HUES48 (cell line): ENCODE data around the gene SHC3.

ENCODE experiments used
- H3K27ac ChIP-seq: one replicate; pipeline ENCODE4 v1.7.0; 2013; ENCODE audit warnings: low read depth, low read length, inconsistent platforms
- H3K27me3 ChIP-seq: 2 replicates; pipeline ENCODE4 v1.6.1; 2013; ENCODE audit warnings: mild to moderate bottlenecking, low read length; ENCODE audit not compliant: control insufficient read depth, insufficient read depth
- H3K36me3 ChIP-seq: 2 replicates; pipeline ENCODE4 v1.6.1; 2013; ENCODE audit warnings: low read length; ENCODE audit not compliant: control insufficient read depth, insufficient read depth
- H3K4me1 ChIP-seq: 2 replicates; pipeline ENCODE4 v1.6.1; 2013; ENCODE audit warnings: mild to moderate bottlenecking, low read length; ENCODE audit not compliant: control insufficient read depth, insufficient read depth
- H3K4me3 ChIP-seq: 2 replicates; pipeline ENCODE4 v1.5.1; 2013; ENCODE audit warnings: mild to moderate bottlenecking, low read depth, low read length
- H3K9ac ChIP-seq: 2 replicates; pipeline ENCODE4 v1.6.1; 2013; ENCODE audit warnings: mild to moderate bottlenecking, low read depth, low read length, moderate library complexity
- H3K9me3 ChIP-seq: 2 replicates; pipeline ENCODE4 v1.6.1; 2013; ENCODE audit warnings: low read length; ENCODE audit not compliant: control insufficient read depth, insufficient read depth

Gene SHC3

DNA sequence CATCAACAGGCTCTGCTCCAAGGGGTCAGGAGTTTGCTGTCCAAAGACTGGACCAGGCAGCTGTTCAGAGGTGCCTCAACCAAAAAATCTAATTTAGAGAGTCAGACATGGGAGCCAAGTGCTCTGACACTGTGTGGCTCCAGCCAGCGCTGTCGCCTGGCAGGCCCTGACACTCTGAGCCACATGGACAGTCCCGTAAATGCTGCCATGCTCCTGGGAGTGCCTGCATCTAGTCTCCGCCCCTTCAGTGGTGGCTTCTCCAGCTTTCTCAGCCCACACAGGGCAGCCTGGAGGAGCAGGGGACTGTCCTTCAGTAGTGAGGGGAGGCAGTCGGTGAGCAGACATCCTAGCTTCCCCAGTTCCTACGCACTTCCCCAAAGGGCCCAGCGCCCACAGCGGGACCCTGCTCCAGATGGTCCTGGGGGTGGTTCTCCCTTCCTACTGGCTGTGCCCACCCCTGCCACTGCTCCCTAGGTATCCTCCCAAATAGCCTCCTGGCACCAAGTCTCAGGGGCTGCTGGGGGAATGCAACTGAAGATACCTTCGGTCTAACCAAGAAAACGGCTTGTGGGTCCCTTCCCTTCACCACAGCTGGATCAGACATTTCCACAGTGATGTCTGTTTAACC, 72.3 kb downstream of the SHC3 start:
- Histone ChIP-seq H3K36me3 (no peaks in the 10 kb centered on the region), H3K27me3 (no peaks in the 10 kb centered on the region), H3K4me1 (no peaks in the 10 kb centered on the region), H3K9ac (no peak overlapping the region), H3K27ac (no peak overlapping the region), H3K4me3 (no peak overlapping the region), H3K9me3 (peaks cover 11% of the 10 kb centered on the region)

GRCh38 chr9:89104821-89105220, 73.8 kb downstream of the SHC3 start:
- no peaks in the 10 kb centered on the region for H3K27me3 ChIP-seq
- H3K4me1 ChIP-seq, result no peaks in the 10 kb centered on the region
- H3K27ac ChIP-seq, result no peak overlapping the region
- no peak overlapping the region for H3K9ac ChIP-seq
- H3K9me3 ChIP-seq, result peaks cover 5% of the 10 kb centered on the region
- no peak overlapping the region for H3K4me3 ChIP-seq
- no peaks in the 10 kb centered on the region for H3K36me3 ChIP-seq

DNA sequence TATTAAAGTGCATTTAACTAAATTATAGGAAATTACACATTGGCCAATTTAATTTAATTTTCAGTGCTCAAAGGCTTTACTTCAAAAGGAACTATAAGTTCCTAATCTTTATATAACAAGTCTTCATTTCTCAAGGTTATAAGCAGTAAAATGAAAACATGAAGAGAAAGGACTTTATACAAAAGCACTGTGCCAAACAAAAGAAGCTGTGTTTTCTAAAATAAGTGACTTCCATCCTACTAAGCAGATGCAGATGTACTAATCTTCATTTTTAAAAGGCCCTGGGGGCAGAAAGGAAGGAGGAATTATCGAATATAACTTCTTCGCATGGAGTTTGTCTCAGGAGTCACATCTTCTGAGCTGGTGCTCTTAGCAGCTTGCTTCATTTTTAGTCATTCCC, 81.4 kb downstream of the SHC3 start:
- Histone ChIP-seq H3K27ac (no peak overlapping the region), H3K4me3 (no peak overlapping the region), H3K27me3 (no peaks in the 10 kb centered on the region), H3K36me3 (no peaks in the 10 kb centered on the region), H3K4me1 (no peaks in the 10 kb centered on the region), H3K9ac (no peak overlapping the region), H3K9me3 (no peaks in the 10 kb centered on the region)

DNA sequence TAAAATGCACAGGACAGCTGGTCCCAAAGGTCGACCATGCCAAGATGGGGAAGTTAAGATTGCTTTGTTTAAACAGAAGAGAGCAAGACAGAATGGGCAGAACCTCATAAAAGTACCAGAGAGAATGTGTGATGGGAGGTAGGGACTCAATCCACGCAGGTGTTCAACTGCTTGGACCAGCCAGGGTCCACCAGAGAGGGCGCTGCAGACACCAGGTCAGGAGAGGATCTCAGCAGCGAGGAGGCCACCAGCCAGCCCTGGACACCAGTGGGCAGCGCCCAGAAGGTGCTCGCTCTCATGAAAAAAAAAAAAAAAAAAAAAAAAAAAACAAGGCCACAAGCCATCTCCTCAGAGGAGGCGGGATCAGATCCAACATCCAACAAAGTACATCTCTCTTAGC, 81.8 kb downstream of the SHC3 start:
- H3K4me1 ChIP-seq, result no peaks in the 10 kb centered on the region
- H3K9me3 ChIP-seq, result no peaks in the 10 kb centered on the region
- H3K36me3 ChIP-seq, result no peaks in the 10 kb centered on the region

GRCh38 chr9:89095761-89096528, 82.7 kb downstream of the SHC3 start:
- no peaks in the 10 kb centered on the region for H3K36me3 ChIP-seq
- no peak overlapping the region for H3K9ac ChIP-seq
- no peak overlapping the region for H3K4me3 ChIP-seq
- no peaks in the 10 kb centered on the region for H3K4me1 ChIP-seq
- H3K27ac ChIP-seq, result no peak overlapping the region
- H3K27me3 ChIP-seq, result no peaks in the 10 kb centered on the region
- no peaks in the 10 kb centered on the region for H3K9me3 ChIP-seq

More for the DNA sequence above, 81.8 kb downstream of the SHC3 start:
- no peak overlapping the region for H3K27ac ChIP-seq
- no peak overlapping the region for H3K4me3 ChIP-seq
- H3K9ac ChIP-seq, result no peak overlapping the region
- no peaks in the 10 kb centered on the region for H3K27me3 ChIP-seq

DNA sequence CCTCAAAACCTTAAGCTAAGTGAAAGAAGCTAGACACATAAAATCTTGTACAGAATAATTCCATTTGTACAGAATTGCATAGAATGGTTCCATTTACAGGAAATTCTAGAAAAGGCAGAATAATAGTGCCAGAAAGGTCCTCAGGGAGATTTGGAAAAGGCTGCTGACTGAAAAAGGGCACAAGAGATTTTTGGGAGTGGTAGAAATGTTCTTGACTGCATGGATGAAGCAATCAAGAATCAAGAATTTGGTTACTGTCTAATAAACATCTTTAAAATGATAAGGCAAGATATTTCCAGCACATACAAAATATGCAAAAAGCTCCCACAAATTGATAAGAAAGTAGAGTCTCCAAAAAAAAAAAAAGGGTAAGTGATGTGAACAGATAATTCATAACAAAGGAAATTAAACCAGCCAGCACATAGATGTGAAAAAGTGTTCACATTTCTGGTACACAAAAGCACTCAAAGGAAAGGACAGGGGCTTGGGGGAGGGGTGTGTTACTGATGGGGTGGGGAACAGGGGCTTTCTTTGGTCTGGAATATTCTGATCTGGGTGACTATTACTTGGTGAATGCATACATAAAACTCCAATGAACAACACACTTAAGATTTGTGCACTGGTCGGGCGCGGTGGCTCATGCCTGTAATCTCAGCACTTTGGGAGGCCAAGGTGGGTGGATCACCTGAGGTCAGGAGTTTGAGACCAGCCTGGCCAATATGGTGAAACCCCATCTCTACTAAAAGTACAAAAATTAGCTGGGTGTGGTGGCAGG, 85.2 kb downstream of the SHC3 start:
- Histone ChIP-seq H3K4me3 (no peak overlapping the region), H3K9me3 (no peaks in the 10 kb centered on the region), H3K4me1 (no peaks in the 10 kb centered on the region), H3K27me3 (no peaks in the 10 kb centered on the region), H3K9ac (no peak overlapping the region), H3K36me3 (no peaks in the 10 kb centered on the region), H3K27ac (no peak overlapping the region)

GRCh38 chr9:89089176-89089575, 89.4 kb downstream of the SHC3 start:
- Histone ChIP-seq H3K4me3 (no peak overlapping the region), H3K36me3 (no peaks in the 10 kb centered on the region), H3K4me1 (no peaks in the 10 kb centered on the region), H3K9ac (no peak overlapping the region), H3K27me3 (no peaks in the 10 kb centered on the region), H3K27ac (no peak overlapping the region), H3K9me3 (no peaks in the 10 kb centered on the region)

- Histone ChIP-seq H3K9ac (no peak overlapping the region), H3K27ac (no peak overlapping the region), H3K9me3 (no peaks in the 10 kb centered on the region), H3K27me3 (no peaks in the 10 kb centered on the region), H3K4me3 (no peak overlapping the region), H3K4me1 (no peaks in the 10 kb centered on the region), H3K36me3 (no peaks in the 10 kb centered on the region)
Observed at GRCh38 chr9:89083626-89084025, 95.0 kb downstream of the SHC3 start.

DNA sequence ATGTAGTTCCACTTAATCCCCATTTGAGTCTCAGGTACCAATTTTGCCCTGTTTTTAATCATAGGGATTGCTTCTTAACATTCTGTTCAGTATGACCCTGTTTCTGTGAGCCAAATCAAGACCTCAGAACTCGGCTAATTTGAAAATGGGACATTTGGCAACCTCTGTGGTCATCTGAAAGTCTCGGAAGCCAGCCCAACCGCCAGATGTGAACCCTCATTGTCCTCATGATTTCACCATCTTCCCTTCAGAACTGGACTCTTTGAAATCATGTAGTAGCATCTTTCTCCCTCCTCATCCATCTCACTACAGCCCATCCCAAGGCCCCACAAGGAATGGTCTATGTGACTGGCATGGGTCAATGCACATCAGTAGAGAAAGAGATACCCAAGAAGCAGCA, 98.4 kb downstream of the SHC3 start:
- Histone ChIP-seq H3K36me3 (no peaks in the 10 kb centered on the region), H3K9me3 (no peaks in the 10 kb centered on the region), H3K4me3 (no peak overlapping the region), H3K27ac (no peak overlapping the region), H3K27me3 (no peaks in the 10 kb centered on the region), H3K4me1 (no peaks in the 10 kb centered on the region), H3K9ac (no peak overlapping the region)

DNA sequence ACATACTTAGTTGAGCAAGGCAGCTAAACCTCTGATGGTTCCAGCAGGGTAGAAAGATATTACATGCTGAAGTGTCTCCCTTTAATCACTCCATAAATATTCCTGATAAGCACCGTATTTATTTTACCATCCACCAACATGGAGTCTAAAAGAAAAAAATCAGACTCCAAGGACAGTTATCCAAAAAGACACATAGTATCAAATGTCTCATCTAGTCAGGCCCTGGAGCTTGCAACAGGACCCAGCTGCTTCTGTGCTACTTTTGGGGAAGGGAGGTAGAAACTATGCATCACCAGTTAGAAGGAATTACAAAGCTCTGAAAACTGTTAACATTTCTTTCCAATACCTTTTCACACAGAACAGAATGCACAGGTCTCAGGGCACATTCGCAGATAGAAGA, 99.2 kb downstream of the SHC3 start:
- Histone ChIP-seq H3K4me3 (no peak overlapping the region), H3K9me3 (no peaks in the 10 kb centered on the region), H3K36me3 (no peaks in the 10 kb centered on the region), H3K27me3 (no peaks in the 10 kb centered on the region), H3K9ac (no peak overlapping the region), H3K27ac (no peak overlapping the region), H3K4me1 (no peaks in the 10 kb centered on the region)

DNA sequence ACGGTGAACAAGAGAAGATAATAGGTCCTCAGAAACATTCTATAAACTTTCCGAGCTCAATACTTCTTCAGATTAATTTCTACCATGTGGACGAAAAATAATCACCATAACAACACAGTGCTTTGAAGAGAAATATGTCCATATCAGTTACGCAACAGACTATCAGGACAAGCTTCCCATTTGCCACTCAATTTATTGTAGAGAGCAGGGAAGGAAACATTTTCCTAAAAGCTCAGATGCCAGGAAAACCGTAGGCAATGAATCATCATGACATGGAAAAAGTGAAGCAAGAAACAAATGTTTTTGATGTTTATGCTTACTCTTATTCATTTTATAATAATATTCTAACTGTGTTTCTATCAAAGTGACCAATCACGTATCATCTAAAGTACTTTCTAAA, 99.8 kb downstream of the SHC3 start:
- Histone ChIP-seq H3K4me1 (no peaks in the 10 kb centered on the region), H3K9ac (no peak overlapping the region)

More for the DNA sequence above, 99.8 kb downstream of the SHC3 start:
- no peak overlapping the region for H3K27ac ChIP-seq
- H3K36me3 ChIP-seq, result no peaks in the 10 kb centered on the region
- H3K9me3 ChIP-seq, result no peaks in the 10 kb centered on the region
- H3K4me3 ChIP-seq, result no peak overlapping the region
- no peaks in the 10 kb centered on the region for H3K27me3 ChIP-seq
